Omental fat pad (tissue), 4 donors: ENCODE data around the gene CLEC4A. TPM values are rescaled to one million over a fixed set of nuclear protein-coding genes. Genes with fewer than 3 reads are reported as not detected.
"Not testable (repeated sequence)": the region's sequence is repeated elsewhere in the genome, so short reads cannot be mapped to it uniquely, and the experiment has no call there.

Experiments
- ATAC-seq: fragments of 150-250 bp; one replicate; pipeline ENCODE4 v1.9.1; 2016; ENCODE audit warnings: mild to moderate bottlenecking, moderate library complexity; ENCODE audit not compliant: low FRiP score
- DNase-seq: peaks from one replicate; pipeline ENCODE4 v3.0.0-alpha.2; 2019; ENCODE audit warnings: low spot score
- CTCF ChIP-seq, 3 donors: fragments of 450-650 bp; IDR thresholded peaks; one replicate each; pipeline ENCODE4 v1.5.1; 2016 to 2017; ENCODE audit warnings: antibody characterized with exemption in 3 of 3, mild to moderate bottlenecking in 3 of 3, moderate library complexity in 2 of 3
- total RNA-seq, 4 donors: library from RNA; depleted of rRNA; stranded (reverse); fragments of >200 nt; gene quantifications; one replicate each; pipeline ENCODE4 v1.1.0, GENCODE V29; 2016

The CLEC4A gene
- total RNA-seq, 4 donors from 2014 or later = 0.46 to 21.4 (median 4.9) TPM

GRCh38 chr12:8081251-8081920 lies 42.0 kb upstream of the CLEC4A start:
- DNase-seq (no peak), ATAC-seq (peak; percentile 61)
- no peak for TF ChIP-seq CTCF (IDR thresholded peaks at IDR 0.05)

- DNase-seq = no peak
- TF ChIP-seq CTCF (IDR thresholded peaks at IDR 0.05) = no peak
- ATAC-seq = no peak
Observed at GRCh38 chr12:8082808-8083100, 40.7 kb upstream of the CLEC4A start.

GRCh38 chr12:8084351-8084750 lies 39.1 kb upstream of the CLEC4A start:
- DNase-seq, ATAC-seq: not testable (repeated sequence)

- DNase-seq (no peak), ATAC-seq (no peak)
- no peak for TF ChIP-seq CTCF (IDR thresholded peaks at IDR 0.05)
Observed at GRCh38 chr12:8087666-8088065, 35.8 kb upstream of the CLEC4A start.

GRCh38 chr12:8088574-8088973 lies 34.8 kb upstream of the CLEC4A start:
- no peak for TF ChIP-seq CTCF (IDR thresholded peaks at IDR 0.05)
- DNase-seq = no peak
- no peak for ATAC-seq

GRCh38 chr12:8089277-8089676 lies 34.1 kb upstream of the CLEC4A start:
- not testable (repeated sequence) for DNase-seq, ATAC-seq

- ATAC-seq (no peak), DNase-seq (no peak)
- TF ChIP-seq CTCF (IDR thresholded peaks at IDR 0.05) = no peak
Observed at GRCh38 chr12:8089716-8090115, 33.7 kb upstream of the CLEC4A start.

- no peak for ATAC-seq
- TF ChIP-seq CTCF (IDR thresholded peaks at IDR 0.05) = no peak
Observed at GRCh38 chr12:8093291-8093690, 30.1 kb upstream of the CLEC4A start.

More at GRCh38 chr12:8093291-8093690, 30.1 kb upstream of the CLEC4A start:
- no peak for DNase-seq
